Hepatocyte (in vitro differentiated cells): ENCODE data around the gene GBX1. TPM values are rescaled to one million over a fixed set of nuclear protein-coding genes. Genes with fewer than 3 reads are reported as not detected.

Experiments used
- DNase-seq: peaks from one replicate; pipeline ENCODE4 v3.0.0-alpha.2; 2016; ENCODE audit warnings: low spot score
- H2AFZ ChIP-seq: fragments of 200-600 bp; sonication (generic); 2 replicates; pipeline ENCODE4 v1.6.0; 2016; ENCODE audit warnings: antibody characterized with exemption, mild to moderate bottlenecking
- H3K27ac ChIP-seq: fragments of 200-600 bp; sonication (generic); 2 replicates; pipeline ENCODE4 v1.5.1; 2016; ENCODE audit warnings: mild to moderate bottlenecking
- H3K27me3 ChIP-seq: fragments of 200-600 bp; sonication (generic); 2 replicates; pipeline ENCODE4 v1.6.1; 2016
- H3K36me3 ChIP-seq: fragments of 200-600 bp; sonication (generic); replicated peaks from 2 replicates; pipeline ENCODE4 v1.5.1; 2016; ENCODE audit warnings: low read depth; ENCODE audit not compliant: insufficient read depth
- H3K4me1 ChIP-seq: fragments of 200-600 bp; sonication (generic); 2 replicates; pipeline ENCODE4 v1.5.1; 2016; ENCODE audit warnings: mild to moderate bottlenecking, moderate library complexity; ENCODE audit not compliant: insufficient read depth
- H3K4me2 ChIP-seq: fragments of 200-600 bp; sonication (generic); 2 replicates; pipeline ENCODE4 v1.6.0; 2016
- H3K4me3 ChIP-seq: fragments of 200-600 bp; sonication (generic); 2 replicates; pipeline ENCODE4 v1.5.1; 2016; ENCODE audit warnings: mild to moderate bottlenecking
- H3K79me2 ChIP-seq: fragments of 200-600 bp; sonication (generic); 2 replicates; pipeline ENCODE4 v1.6.0; 2017; ENCODE audit warnings: mild to moderate bottlenecking
- H3K9me2 ChIP-seq: fragments of 200-600 bp; sonication (generic); replicated peaks from 2 replicates; pipeline ENCODE4 v1.6.0; 2017; ENCODE audit warnings: mild to moderate bottlenecking; ENCODE audit not compliant: insufficient read depth
- H3K9me3 ChIP-seq: fragments of 200-600 bp; sonication (generic); 2 replicates; pipeline ENCODE4 v1.5.1; 2016; ENCODE audit warnings: low read depth, mild to moderate bottlenecking
- H4K20me1 ChIP-seq: fragments of 200-600 bp; sonication (generic); 2 replicates; pipeline ENCODE4 v1.6.0; 2016; ENCODE audit warnings: mild to moderate bottlenecking; ENCODE audit not compliant: insufficient read depth, poor library complexity, severe bottlenecking
- CTCF ChIP-seq: fragments of 200-600 bp; sonication (generic); IDR thresholded peaks from 2 replicates; pipeline ENCODE4 v1.5.1; 2016; ENCODE audit warnings: antibody characterized with exemption, mild to moderate bottlenecking; ENCODE audit not compliant: poor library complexity
- EZH2 ChIP-seq: fragments of 200-600 bp; sonication (generic); IDR thresholded peaks from 2 replicates; pipeline ENCODE4 v1.6.1; 2016; ENCODE audit warnings: antibody characterized with exemption, mild to moderate bottlenecking, borderline replicate concordance
- EZH2phosphoT487 ChIP-seq: fragments of 200-600 bp; sonication (generic); IDR thresholded peaks from one replicate; pipeline ENCODE4 v1.6.1; 2018; ENCODE audit warnings: antibody characterized with exemption, mild to moderate bottlenecking, low read depth, moderate library complexity; ENCODE audit not compliant: unreplicated experiment, severe bottlenecking
- WGBS: methylation state at CpG from one replicate; pipeline ENCODE4 v1.1.6; 2016; ENCODE audit warnings: low lambda C conversion rate; ENCODE audit errors: missing lambda C conversion rate; 5-methylcytosine and 5-hydroxymethylcytosine counted together
- polyA plus RNA-seq: library from polyadenylated mRNA; unstranded; fragments of >200 nt; fragmentation: Nextera tagmentation; extraction: Ambion mirVana; gene quantifications from 2 replicates; pipeline ENCODE4 v1.2.1, GENCODE V29; 2016
- total RNA-seq: library from RNA; depleted of rRNA; stranded (reverse); fragments of >200 nt; gene quantifications from 2 replicates; pipeline ENCODE4 v1.2.3, GENCODE V29; 2014

GBX1 gene
- total and polyA plus RNA-seq, 2 experiments from 2014 or later: not detected

- Histone ChIP-seq H2AFZ (no peak overlapping the region), H3K4me2 (no peak overlapping the region), H3K4me1 (no peaks in the 10 kb centered on the region), H3K27me3 (peaks cover 22% of the 10 kb centered on the region), H3K79me2 (no peaks in the 10 kb centered on the region), H3K27ac (no peak overlapping the region), H4K20me1 (no peaks in the 10 kb centered on the region), H3K36me3 (no peaks in the 10 kb centered on the region), H3K9me3 (no peaks in the 10 kb centered on the region), H3K4me3 (no peak overlapping the region), H3K9me2 (no peaks in the 10 kb centered on the region)
- DNase-seq: no peak
- WGBS: 72% methylated on average over 23 of the region's 23 CpGs
- TF ChIP-seq EZH2phosphoT487: no peak
- TF ChIP-seq EZH2: no peak
These were observed 8.4 kb upstream of the GBX1 start for GRCh38 chr7:151175793-151176311.

GRCh38 chr7:151175047-151175792, 7.7 kb upstream of the GBX1 start:
- TF ChIP-seq CTCF (no peak), EZH2 (no peak), EZH2phosphoT487 (no peak)
- no peaks in the 10 kb centered on the region for H4K20me1 ChIP-seq
- H3K9me3 ChIP-seq: no peaks in the 10 kb centered on the region
- no peak for DNase-seq
- no peak overlapping the region for H3K27ac ChIP-seq
- H3K4me1 ChIP-seq: no peaks in the 10 kb centered on the region
- no peak overlapping the region for H3K4me2 ChIP-seq
- H2AFZ ChIP-seq: no peak overlapping the region
- peaks cover 25% of the 10 kb centered on the region for H3K27me3 ChIP-seq
- 84% methylated on average over 16 of the region's 16 CpGs for WGBS
- H3K9me2 ChIP-seq: no peaks in the 10 kb centered on the region
- H3K79me2 ChIP-seq: no peaks in the 10 kb centered on the region
- no peak overlapping the region for H3K4me3 ChIP-seq
- H3K36me3 ChIP-seq: no peaks in the 10 kb centered on the region

- H4K20me1 ChIP-seq: no peaks in the 10 kb centered on the region
These were observed 7.0 kb upstream of the GBX1 start for GRCh38 chr7:151174246-151175046.

GRCh38 chr7:151173386-151174245, 6.1 kb upstream of the GBX1 start:
- H3K4me3 ChIP-seq: no peak overlapping the region
- H3K9me2 ChIP-seq: no peaks in the 10 kb centered on the region
- H3K36me3 ChIP-seq: no peaks in the 10 kb centered on the region
- TF ChIP-seq EZH2 (no peak), CTCF (no peak), EZH2phosphoT487 (no peak)
- no peak for DNase-seq
- no peak overlapping the region for H3K27ac ChIP-seq
- no peak overlapping the region for H3K4me2 ChIP-seq
- H3K27me3 ChIP-seq: peaks cover 41% of the 10 kb centered on the region
- H3K4me1 ChIP-seq: no peaks in the 10 kb centered on the region
- no peaks in the 10 kb centered on the region for H3K9me3 ChIP-seq
- H4K20me1 ChIP-seq: no peaks in the 10 kb centered on the region
- 94% methylated on average over 30 of the region's 43 CpGs for WGBS
- no peak overlapping the region for H2AFZ ChIP-seq
- no peaks in the 10 kb centered on the region for H3K79me2 ChIP-seq

More at GRCh38 chr7:151174246-151175046, 7.0 kb upstream of the GBX1 start:
- whole genome bisulfite sequencing: 93% methylated on average over 51 of the region's 77 CpGs
- Histone ChIP-seq H3K9me2 (no peaks in the 10 kb centered on the region), H3K27me3 (peaks cover 33% of the 10 kb centered on the region), H3K79me2 (no peaks in the 10 kb centered on the region), H3K36me3 (no peaks in the 10 kb centered on the region), H3K9me3 (no peaks in the 10 kb centered on the region), H3K4me3 (no peak overlapping the region), H3K27ac (no peak overlapping the region), H3K4me1 (no peaks in the 10 kb centered on the region), H2AFZ (no peak overlapping the region), H3K4me2 (no peak overlapping the region)
- TF ChIP-seq EZH2: no peak
- DNase-seq: no peak
